Smooth muscle cell (in vitro differentiated cells): ENCODE results near the gene TMEM131. TPM values are rescaled to one million over a fixed set of nuclear protein-coding genes. Genes with fewer than 3 reads are reported as not detected.

ENCODE experiments used
- DNase-seq: peaks from one replicate; lab custom pipeline; 2025; ENCODE audit not compliant: unreplicated experiment; lab: John Stamatoyannopoulos, UW
- H2AFZ ChIP-seq: fragments of 200-600 bp; sonication (generic); 2 replicates; pipeline ENCODE4 v1.6.0; 2016; ENCODE audit warnings: antibody characterized with exemption, low read depth, mild to moderate bottlenecking
- H3F3A ChIP-seq: fragments of 200-600 bp; sonication (generic); 2 replicates; pipeline ENCODE4 v1.6.0; 2017; ENCODE audit warnings: antibody characterized with exemption, low read depth
- H3K27ac ChIP-seq: fragments of 200-600 bp; sonication (generic); 2 replicates; pipeline ENCODE4 v1.5.1; 2016; ENCODE audit warnings: low read depth, mild to moderate bottlenecking
- H3K27me3 ChIP-seq: fragments of 200-600 bp; sonication (generic); 2 replicates; pipeline ENCODE4 v1.6.1; 2016; ENCODE audit warnings: low read depth, mild to moderate bottlenecking
- H3K36me3 ChIP-seq: fragments of 200-600 bp; sonication (generic); 2 replicates; pipeline ENCODE4 v1.5.1; 2016; ENCODE audit warnings: low read depth
- H3K4me1 ChIP-seq: fragments of 200-600 bp; sonication (generic); 2 replicates; pipeline ENCODE4 v1.5.1; 2016; ENCODE audit warnings: low read depth
- H3K4me2 ChIP-seq: fragments of 200-600 bp; sonication (generic); 2 replicates; pipeline ENCODE4 v1.6.0; 2016; ENCODE audit warnings: mild to moderate bottlenecking
- H3K4me3 ChIP-seq: fragments of 200-600 bp; sonication (generic); 2 replicates; pipeline ENCODE4 v1.5.1; 2016; ENCODE audit warnings: mild to moderate bottlenecking
- H3K79me2 ChIP-seq: fragments of 200-600 bp; sonication (generic); 2 replicates; pipeline ENCODE4 v1.6.0; 2016; ENCODE audit warnings: low read depth, mild to moderate bottlenecking
- H3K9ac ChIP-seq: fragments of 200-600 bp; sonication (generic); 2 replicates; pipeline ENCODE4 v1.6.0; 2016; ENCODE audit warnings: low read depth
- H3K9me3 ChIP-seq: fragments of 200-600 bp; sonication (generic); replicated peaks from 2 replicates; pipeline ENCODE4 v1.5.1; 2016; ENCODE audit warnings: low read depth
- H4K20me1 ChIP-seq: fragments of 200-600 bp; sonication (generic); 2 replicates; pipeline ENCODE4 v1.6.0; 2016; ENCODE audit warnings: low read depth
- WGBS: methylation state at CpG from one replicate; pipeline ENCODE4 v1.1.7; 2016; ENCODE audit warnings: low lambda C conversion rate; 5-methylcytosine and 5-hydroxymethylcytosine counted together
- polyA plus RNA-seq: library from polyadenylated mRNA; unstranded; fragments of >200 nt; fragmentation: Nextera tagmentation; extraction: Ambion mirVana; gene quantifications from 2 replicates; pipeline ENCODE4 v1.2.1, GENCODE V29; 2016
- total RNA-seq: library from RNA; depleted of rRNA; stranded (reverse); fragments of >200 nt; gene quantifications from 2 replicates; pipeline ENCODE4 v1.2.3, GENCODE V29; 2014
- TF ChIP-seq, protein P1 (sequence below): fragments of 200-600 bp; sonication (generic); IDR thresholded peaks from 2 replicates; pipeline ENCODE4 v1.5.1; 2017; ENCODE audit warnings: borderline replicate concordance, mild to moderate bottlenecking, antibody characterized with exemption; ENCODE audit not compliant: insufficient read depth, poor library complexity, severe bottlenecking

TMEM131 gene
- total and polyA plus RNA-seq, 2 experiments from 2014 or later, result 16.7 to 32.3 TPM

DNA sequence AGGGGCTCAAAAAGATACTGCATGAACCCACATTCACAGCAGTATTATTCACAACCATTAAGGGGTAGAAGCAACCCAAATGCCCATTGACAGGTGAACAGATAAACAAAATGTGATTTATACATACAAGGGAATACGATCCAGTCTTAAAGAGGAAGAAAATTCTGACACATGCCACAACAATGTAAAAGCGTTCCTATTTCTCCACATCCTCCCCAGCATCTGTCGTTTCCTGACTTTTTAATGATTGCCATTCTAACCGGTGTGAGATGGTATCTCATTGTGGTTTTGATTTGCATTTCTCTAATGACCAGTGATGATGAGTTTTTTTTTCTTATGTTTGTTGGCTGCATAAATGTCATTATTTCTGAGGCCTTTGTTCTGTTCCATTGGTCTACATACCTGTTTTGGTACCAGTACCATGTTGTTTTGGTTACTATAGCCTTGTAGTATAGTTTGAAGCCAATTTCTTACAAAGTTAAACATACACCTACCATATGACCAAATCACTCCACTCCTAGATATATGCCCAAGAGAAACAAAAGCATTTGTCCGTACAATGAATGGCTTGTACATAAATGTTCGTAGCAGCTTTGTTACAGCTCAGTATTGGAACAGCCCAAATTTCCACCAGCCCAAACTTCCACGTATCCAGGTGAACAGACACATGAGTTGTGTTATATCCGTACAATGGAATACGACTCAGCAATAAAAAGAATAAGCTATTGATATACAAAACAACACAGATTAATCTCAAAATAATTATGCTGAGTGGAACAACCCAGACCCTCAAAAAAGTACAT is 85.1 kb downstream of the TMEM131 start:
- Histone ChIP-seq H3K27me3 (no peaks in the 10 kb centered on the region), H3K9me3 (no peaks in the 10 kb centered on the region), H2AFZ (no peak overlapping the region), H3K4me2 (no peak overlapping the region), H3K36me3 (peaks cover 14% of the 10 kb centered on the region), H3K4me1 (no peaks in the 10 kb centered on the region), H3K79me2 (peaks cover 54% of the 10 kb centered on the region), H3K27ac (no peak overlapping the region), H4K20me1 (peaks cover 62% of the 10 kb centered on the region), H3F3A (no peaks in the 10 kb centered on the region), H3K4me3 (no peak overlapping the region), H3K9ac (no peak overlapping the region)
- TF ChIP-seq, protein P1, sequence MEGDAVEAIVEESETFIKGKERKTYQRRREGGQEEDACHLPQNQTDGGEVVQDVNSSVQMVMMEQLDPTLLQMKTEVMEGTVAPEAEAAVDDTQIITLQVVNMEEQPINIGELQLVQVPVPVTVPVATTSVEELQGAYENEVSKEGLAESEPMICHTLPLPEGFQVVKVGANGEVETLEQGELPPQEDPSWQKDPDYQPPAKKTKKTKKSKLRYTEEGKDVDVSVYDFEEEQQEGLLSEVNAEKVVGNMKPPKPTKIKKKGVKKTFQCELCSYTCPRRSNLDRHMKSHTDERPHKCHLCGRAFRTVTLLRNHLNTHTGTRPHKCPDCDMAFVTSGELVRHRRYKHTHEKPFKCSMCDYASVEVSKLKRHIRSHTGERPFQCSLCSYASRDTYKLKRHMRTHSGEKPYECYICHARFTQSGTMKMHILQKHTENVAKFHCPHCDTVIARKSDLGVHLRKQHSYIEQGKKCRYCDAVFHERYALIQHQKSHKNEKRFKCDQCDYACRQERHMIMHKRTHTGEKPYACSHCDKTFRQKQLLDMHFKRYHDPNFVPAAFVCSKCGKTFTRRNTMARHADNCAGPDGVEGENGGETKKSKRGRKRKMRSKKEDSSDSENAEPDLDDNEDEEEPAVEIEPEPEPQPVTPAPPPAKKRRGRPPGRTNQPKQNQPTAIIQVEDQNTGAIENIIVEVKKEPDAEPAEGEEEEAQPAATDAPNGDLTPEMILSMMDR, result no peak
- DNase-seq, result no peak
- 94% methylated on average over 9 of the region's 9 CpGs for WGBS

DNA sequence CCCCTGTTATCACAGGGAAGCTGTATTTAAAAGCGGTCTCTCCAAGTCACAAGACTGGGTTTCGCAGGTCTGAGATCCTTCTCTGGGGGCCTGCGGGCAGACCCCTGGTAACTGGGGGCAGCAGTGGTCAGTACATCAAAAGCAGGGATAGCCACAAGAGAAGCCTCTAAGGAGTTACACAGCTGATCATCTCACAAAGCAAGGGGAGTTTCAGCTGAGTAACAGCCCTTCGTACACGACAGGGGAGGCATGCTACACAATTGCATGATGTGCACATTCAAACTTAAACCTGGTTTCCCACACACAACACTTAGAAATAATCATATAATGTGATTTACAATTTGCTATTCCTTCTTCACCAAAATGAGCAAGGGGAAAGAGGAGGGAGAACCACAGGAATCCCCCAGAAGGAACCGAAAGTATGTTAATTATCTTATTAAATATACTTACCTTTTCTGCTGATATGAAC is 87.5 kb downstream of the TMEM131 start:
- peaks cover 41% of the 10 kb centered on the region for H4K20me1 ChIP-seq
- no peaks in the 10 kb centered on the region for H3F3A ChIP-seq
- 94% methylated on average over 6 of the region's 6 CpGs for WGBS
- H3K4me1 ChIP-seq, result no peaks in the 10 kb centered on the region
- no peak overlapping the region for H3K27ac ChIP-seq
- no peaks in the 10 kb centered on the region for H3K9me3 ChIP-seq
- H3K4me2 ChIP-seq, result no peak overlapping the region
- peaks cover 33% of the 10 kb centered on the region for H3K79me2 ChIP-seq
- no peak overlapping the region for H3K9ac ChIP-seq
- TF ChIP-seq, protein P1, result no peak
- no peak for DNase-seq
- no peaks in the 10 kb centered on the region for H3K27me3 ChIP-seq
- H3K36me3 ChIP-seq, result peaks cover 14% of the 10 kb centered on the region
- no peak overlapping the region for H2AFZ ChIP-seq
- no peak overlapping the region for H3K4me3 ChIP-seq

DNA sequence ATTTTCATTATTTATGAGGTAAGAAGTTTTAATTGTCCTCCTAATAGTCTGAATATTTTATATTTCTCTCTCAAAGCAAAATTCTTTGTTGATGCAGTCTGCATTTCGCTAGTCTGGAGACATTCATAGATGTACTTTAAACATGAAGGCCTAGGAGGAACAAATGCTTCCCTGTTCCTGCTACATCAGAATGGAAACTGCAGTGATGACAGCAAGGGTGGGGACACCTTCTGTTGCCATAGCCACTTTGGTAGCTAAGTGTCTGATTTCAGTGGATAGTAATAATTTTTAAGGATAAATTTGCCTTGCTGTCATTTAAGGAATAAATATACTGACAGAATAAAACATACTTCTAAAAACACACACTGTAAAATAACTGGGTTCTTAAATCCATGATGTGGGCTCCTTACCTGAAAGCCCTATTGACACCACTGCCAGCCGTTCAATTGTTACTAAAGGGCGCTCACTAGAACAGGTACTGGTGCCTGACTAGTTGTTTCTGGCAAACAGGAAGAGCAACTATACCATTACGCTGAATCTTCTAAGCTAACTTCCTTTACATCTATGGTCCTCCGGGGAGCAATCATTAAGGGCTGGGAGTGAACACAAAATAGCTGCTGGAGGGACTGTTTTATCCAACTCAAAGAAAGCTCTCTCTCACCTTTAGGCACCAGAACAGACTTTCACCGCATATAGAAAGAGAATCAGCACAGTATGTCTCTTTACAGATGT is 88.2 kb downstream of the TMEM131 start:
- Histone ChIP-seq H3K9me3 (no peaks in the 10 kb centered on the region), H4K20me1 (peaks cover 42% of the 10 kb centered on the region), H3K4me3 (no peak overlapping the region), H2AFZ (no peak overlapping the region), H3K27ac (no peak overlapping the region), H3K79me2 (peaks cover 27% of the 10 kb centered on the region), H3F3A (no peaks in the 10 kb centered on the region), H3K4me2 (no peak overlapping the region), H3K36me3 (peaks cover 14% of the 10 kb centered on the region), H3K9ac (no peak overlapping the region), H3K27me3 (no peaks in the 10 kb centered on the region), H3K4me1 (no peaks in the 10 kb centered on the region)
- no peak for DNase-seq
- 98% methylated on average over 6 of the region's 6 CpGs for WGBS
- TF ChIP-seq, protein P1, result no peak
